Stimulated activated CD8-positive, alpha-beta memory T cell treated with anti-CD3 and anti-CD28 coated beads, Interleukin-7, amount 100 ng/mL, for 1 hour (primary cell): ENCODE measurements around the gene GBX1.
A peak's percentile ranks its signal among the peaks of the same experiment; 100 is the strongest.

ENCODE experiments used
- DNase-seq, 2 donors: peaks; one replicate each; pipeline ENCODE4 v3.0.0-alpha.2; 2020; ENCODE audit warnings: low read depth in 2 of 2

The GBX1 gene

GRCh38 chr7:151114151-151115090, 53.1 kb downstream of the GBX1 start:
- DNase-seq, result no peak

- no peak for DNase-seq
Observed at GRCh38 chr7:151113344-151114150, 53.9 kb downstream of the GBX1 start.

GRCh38 chr7:151110941-151111645, 56.4 kb downstream of the GBX1 start:
- DNase-seq, result peak; percentile 43 to 68

GRCh38 chr7:151110236-151110940, 57.1 kb downstream of the GBX1 start:
- no peak for DNase-seq

- DNase-seq, result no peak
Observed at GRCh38 chr7:151109094-151110048, 58.1 kb downstream of the GBX1 start.

- DNase-seq, result no peak
Observed at GRCh38 chr7:151107882-151108281, 59.6 kb downstream of the GBX1 start.

GRCh38 chr7:151104411-151105235, 62.9 kb downstream of the GBX1 start:
- DNase-seq, result no peak

GRCh38 chr7:151103973-151104372, 63.5 kb downstream of the GBX1 start:
- no peak for DNase-seq

GRCh38 chr7:151102991-151103390, 64.5 kb downstream of the GBX1 start:
- no peak for DNase-seq

GRCh38 chr7:151101621-151102396, 65.7 kb downstream of the GBX1 start:
- no peak for DNase-seq

- DNase-seq, result no peak
Observed at GRCh38 chr7:151100921-151101320, 66.6 kb downstream of the GBX1 start.

GRCh38 chr7:151099486-151100211, 67.8 kb downstream of the GBX1 start:
- no peak for DNase-seq
